ENCODE measurements around the gene GIPC1.
A peak's percentile ranks its signal among the peaks of the same experiment; 100 is the strongest.

Gene GIPC1

DNA sequence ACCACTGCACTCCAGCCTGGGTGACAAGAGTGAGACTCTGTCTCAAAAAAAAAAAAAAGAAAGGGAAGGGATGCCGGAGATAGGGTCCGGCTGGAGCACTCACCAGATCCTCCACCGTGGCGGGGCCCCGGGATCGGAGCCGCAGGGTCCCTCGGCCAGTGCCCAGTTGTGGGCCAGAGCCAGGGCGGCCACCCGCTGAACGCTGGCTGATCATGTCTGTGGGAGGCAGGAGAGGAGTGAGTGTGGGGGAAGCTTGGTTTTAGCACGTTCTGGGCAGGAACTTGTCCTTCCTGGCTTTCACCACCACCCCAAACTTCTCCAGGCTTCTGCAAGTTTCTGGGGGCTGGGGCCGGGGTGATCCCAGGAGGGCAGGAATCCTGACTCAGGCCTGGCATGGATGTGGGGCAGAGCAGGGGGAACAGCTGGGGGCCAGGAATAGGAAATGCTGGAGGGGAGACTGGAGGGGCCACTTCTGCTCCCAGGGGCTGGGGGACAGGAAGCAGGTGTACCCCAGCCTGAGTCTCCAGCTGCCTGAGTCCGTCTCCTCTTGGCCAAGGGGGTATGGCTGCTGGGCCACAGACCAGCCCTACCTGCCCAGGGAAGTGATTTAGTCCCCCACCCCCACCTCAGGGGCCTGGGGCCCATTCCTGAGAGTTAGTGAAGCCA, 16.5 kb downstream of the GIPC1 start:
- DNase-seq (ENCODE audit: low read depth in 2 of 2): no peak
- H3K4me3 ChIP-seq (replicated peaks in 1 of 2; ENCODE audit: low read depth in 2 of 2, low read length in 2 of 2): no peak overlapping the region
- TF ChIP-seq, protein P1, sequence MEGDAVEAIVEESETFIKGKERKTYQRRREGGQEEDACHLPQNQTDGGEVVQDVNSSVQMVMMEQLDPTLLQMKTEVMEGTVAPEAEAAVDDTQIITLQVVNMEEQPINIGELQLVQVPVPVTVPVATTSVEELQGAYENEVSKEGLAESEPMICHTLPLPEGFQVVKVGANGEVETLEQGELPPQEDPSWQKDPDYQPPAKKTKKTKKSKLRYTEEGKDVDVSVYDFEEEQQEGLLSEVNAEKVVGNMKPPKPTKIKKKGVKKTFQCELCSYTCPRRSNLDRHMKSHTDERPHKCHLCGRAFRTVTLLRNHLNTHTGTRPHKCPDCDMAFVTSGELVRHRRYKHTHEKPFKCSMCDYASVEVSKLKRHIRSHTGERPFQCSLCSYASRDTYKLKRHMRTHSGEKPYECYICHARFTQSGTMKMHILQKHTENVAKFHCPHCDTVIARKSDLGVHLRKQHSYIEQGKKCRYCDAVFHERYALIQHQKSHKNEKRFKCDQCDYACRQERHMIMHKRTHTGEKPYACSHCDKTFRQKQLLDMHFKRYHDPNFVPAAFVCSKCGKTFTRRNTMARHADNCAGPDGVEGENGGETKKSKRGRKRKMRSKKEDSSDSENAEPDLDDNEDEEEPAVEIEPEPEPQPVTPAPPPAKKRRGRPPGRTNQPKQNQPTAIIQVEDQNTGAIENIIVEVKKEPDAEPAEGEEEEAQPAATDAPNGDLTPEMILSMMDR (IDR thresholded peaks at IDR 0.05; ENCODE audit: low read depth, low read length): no peak

DNA sequence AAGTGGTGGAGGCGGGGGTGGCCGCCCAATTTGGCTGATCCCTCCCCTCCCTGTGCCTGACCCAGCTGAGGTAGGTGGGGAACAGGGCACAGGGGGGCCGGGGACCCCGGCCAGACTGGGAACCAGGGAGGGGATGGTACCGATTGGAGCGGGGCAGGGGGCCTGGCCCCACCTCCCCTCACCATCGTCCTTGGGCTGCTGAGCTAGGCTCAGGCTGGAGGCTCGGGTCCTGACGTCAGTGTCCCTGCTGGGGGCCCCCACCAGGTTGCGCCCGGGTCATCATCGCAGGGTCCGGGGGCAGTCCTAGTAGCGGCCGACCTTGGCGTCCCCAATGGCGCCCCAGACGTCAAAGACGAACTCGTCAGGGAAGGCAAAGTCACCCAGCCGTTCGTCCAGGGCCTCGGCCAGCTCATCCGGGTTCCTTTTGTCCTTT, 17.8 kb downstream of the GIPC1 start:
- no peak overlapping the region for H3K4me3 ChIP-seq (replicated peaks in 1 of 2; ENCODE audit: low read depth in 2 of 2, low read length in 2 of 2)
- no peak for DNase-seq (ENCODE audit: low read depth in 2 of 2)
- TF ChIP-seq, protein P1 (IDR thresholded peaks at IDR 0.05; ENCODE audit: low read depth, low read length): no peak

DNA sequence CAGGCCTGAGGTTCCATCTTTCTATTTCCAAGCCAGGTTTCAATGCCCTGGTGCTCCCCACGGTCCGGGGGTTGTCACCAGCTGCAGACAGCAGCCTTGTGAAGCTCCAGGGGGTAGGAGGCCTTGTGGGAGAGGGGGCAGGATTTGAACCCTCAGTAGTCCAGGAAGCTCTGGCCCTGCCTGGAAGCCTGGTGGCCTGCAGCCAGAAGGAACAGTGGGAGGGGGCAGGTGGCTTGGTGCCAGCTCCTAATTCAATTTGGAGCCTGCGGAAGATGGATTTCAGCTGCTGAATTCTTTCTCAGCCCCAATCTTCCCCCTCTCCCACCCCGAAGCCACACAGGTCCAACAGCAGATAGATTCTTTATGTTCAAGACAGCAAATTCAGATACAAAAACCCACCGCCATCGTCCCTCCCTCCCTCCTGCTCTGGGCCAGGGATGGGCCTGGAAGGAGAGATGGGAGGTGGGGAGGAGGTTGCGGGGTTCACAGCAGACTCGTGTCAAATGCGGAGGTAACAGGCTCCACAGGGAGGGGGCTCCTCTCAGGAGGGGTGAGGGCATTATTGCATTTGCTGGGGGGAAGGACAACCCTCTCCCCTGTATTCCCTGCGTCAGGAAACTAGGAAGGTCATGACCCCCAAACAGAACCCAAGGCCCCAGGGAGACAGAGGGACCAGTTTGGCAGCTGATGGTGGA, 18.4 kb downstream of the GIPC1 start:
- H3K4me3 ChIP-seq (replicated peaks in 1 of 2; ENCODE audit: low read depth in 2 of 2, low read length in 2 of 2): no peak overlapping the region
- peak in 1 of 2 donors; percentile 79 for DNase-seq (ENCODE audit: low read depth in 2 of 2)
- TF ChIP-seq, protein P1 (IDR thresholded peaks at IDR 0.05; ENCODE audit: low read depth, low read length): no peak

DNA sequence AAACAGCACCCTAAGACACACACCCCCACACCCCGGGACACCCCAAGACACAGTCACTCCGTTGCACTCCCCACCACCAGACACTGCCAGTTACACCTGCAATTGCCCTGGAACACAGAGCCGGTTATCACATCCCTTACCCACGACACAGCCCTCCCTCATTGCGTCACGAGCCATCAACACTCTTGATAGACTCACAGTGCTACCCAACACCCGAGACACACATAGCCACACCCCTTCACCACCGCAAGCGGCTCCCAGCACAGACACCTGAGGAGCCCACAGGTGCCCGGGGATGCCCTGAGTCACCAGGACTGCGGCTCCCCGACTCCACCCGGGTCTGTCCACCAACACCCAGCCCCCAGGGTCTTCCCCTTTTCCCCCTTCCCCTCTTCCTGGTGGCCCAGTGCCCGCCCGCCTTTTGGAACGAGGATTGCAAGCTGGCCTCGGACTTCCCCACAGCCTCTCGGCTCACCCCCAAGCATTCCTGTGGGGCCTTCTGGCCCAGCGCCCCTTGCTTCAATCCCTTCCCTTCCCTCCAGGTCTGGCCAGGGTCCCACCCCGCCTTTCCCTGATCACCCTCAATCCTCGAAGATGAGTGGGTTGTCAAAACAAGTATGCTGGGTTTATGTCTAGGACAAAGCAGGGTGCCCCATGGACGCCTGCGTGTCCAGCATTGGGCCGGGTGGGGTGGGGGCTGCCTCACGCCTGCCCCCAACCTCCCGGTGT, 19.1 kb downstream of the GIPC1 start:
- H3K4me3 ChIP-seq (replicated peaks in 1 of 2; ENCODE audit: low read depth in 2 of 2, low read length in 2 of 2): no peak overlapping the region
- TF ChIP-seq, protein P1 (IDR thresholded peaks at IDR 0.05; ENCODE audit: low read depth, low read length): no peak
- peak; percentile 45 to 90 for DNase-seq (ENCODE audit: low read depth in 2 of 2)

DNA sequence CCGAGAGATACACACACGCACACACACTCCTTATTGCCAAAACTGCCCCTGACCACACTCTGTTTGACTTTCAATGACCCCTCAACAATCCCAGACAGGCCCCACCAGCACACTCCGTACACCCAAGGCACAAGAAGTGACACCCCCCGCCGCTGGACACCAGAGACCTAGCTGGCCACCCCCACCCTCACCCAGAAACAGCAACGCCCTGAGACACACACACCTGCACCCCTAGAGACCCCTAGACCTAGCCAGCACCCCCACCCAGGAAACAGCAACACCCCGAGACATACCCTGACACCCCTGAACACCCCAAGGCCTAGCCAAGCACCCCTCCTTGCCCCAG, 19.6 kb downstream of the GIPC1 start:
- TF ChIP-seq, protein P1 (IDR thresholded peaks at IDR 0.05; ENCODE audit: low read depth, low read length): no peak
- no peak for DNase-seq (ENCODE audit: low read depth in 2 of 2)
- no peak overlapping the region for H3K4me3 ChIP-seq (replicated peaks in 1 of 2; ENCODE audit: low read depth in 2 of 2, low read length in 2 of 2)

DNA sequence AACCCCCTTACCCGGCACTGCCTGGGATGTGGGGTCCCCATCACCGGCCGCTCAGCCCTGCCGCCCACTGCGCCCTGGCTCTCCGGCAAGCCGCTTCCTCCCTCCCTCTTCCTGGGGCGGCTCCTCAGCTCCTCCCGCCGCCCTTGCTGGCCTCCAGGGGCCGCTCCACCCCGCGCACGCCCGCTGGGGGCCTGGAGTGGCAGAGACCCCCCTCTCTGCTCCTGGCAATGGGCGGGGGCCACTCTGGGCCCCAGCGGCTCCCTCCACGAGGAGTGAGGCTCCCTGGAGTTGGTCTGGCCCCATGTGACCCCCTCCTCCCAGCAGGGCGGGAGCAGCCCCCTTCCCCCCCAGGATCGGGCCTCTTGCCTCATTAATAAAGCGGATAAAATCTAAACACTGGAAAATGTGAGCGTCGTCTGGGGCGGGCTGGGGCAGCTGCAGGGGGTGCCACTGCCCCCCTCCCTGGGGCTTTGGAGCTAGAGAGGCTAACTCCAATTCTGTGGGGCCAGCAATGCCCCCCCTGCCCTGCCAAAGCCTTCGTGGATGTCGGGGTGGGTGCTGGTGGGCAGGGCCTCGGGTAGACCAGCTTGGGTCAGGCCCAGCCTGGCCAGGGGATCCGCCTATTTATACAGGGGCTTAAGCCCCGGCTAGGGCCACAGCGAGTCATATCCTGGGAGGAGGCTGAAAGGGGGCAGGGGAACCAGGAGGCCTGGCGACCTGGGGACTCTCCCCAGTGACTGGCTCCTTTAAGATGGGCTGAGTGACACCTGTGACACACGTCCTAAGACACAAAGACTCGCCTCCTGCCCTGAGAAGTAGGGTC, 20.5 kb downstream of the GIPC1 start, which contains the start of gene PTGER1:
PTGER1 (minus strand) TSS at position 104 of the 823 bp plus-strand sequence. CDS start 1,034 bp downstream, outside the sequence.
- H3K4me3 ChIP-seq (replicated peaks in 1 of 2; ENCODE audit: low read depth in 2 of 2, low read length in 2 of 2): peak within 1 kb of the TSS in 1 of 2 donors; percentile 26
- DNase-seq (ENCODE audit: low read depth in 2 of 2): peak; percentile 36 to 45
- TF ChIP-seq, protein P1 (IDR thresholded peaks at IDR 0.05; ENCODE audit: low read depth, low read length): peak; percentile 48

Measured in cardiac fibroblast (primary cell).